Fibroblast of lung (primary cell): ENCODE data around the gene FAS.

Experiments
- EZH2 ChIP-seq: IDR thresholded peaks from 2 replicates; pipeline ENCODE4 v1.5.1; 2012; ENCODE audit warnings: low read length, control low read depth, mild to moderate bottlenecking; ENCODE audit errors: missing control alignments
- TF ChIP-seq, protein P1 (sequence below), 2 donors: IDR thresholded peaks in 1 of 2; conservative IDR thresholded peaks in 1 of 2; 1 replicate in 1 of 2; 2 replicates in 1 of 2; pipeline ENCODE4 v1.5.1; 2011 to 2012; ENCODE audit warnings: low read length in 2 of 2, control low read depth in 1 of 2, inconsistent platforms in 1 of 2, low read depth in 1 of 2, mild to moderate bottlenecking in 1 of 2

DNA sequence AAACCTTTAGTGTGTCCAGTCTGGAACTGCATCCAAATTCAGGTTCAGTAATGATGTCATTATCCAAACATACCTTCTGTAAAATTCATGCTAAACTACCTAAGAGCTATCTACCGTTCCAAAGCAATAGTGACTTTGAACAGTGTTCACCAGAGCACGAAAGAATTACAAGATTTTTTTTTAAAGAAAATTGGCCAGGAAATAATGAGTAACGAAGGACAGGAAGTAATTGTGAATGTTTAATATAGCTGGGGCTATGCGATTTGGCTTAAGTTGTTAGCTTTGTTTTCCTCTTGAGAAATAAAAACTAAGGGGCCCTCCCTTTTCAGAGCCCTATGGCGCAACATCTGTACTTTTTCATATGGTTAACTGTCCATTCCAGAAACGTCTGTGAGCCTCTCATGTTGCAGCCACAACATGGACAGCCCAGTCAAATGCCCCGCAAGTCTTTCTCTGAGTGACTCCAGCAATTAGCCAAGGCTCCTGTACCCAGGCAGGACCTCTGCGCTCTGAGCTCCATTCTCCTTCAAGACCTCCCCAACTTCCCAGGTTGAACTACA is 694 bp upstream of the FAS start:
- TF ChIP-seq, protein P1, sequence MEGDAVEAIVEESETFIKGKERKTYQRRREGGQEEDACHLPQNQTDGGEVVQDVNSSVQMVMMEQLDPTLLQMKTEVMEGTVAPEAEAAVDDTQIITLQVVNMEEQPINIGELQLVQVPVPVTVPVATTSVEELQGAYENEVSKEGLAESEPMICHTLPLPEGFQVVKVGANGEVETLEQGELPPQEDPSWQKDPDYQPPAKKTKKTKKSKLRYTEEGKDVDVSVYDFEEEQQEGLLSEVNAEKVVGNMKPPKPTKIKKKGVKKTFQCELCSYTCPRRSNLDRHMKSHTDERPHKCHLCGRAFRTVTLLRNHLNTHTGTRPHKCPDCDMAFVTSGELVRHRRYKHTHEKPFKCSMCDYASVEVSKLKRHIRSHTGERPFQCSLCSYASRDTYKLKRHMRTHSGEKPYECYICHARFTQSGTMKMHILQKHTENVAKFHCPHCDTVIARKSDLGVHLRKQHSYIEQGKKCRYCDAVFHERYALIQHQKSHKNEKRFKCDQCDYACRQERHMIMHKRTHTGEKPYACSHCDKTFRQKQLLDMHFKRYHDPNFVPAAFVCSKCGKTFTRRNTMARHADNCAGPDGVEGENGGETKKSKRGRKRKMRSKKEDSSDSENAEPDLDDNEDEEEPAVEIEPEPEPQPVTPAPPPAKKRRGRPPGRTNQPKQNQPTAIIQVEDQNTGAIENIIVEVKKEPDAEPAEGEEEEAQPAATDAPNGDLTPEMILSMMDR (conservative IDR thresholded peaks at IDR 0.05 in 1 of 2, IDR thresholded peaks at IDR 0.05 in 1 of 2; ENCODE audit: low read depth in 1 of 2, low read length in 2 of 2) = no peak
- no peak for TF ChIP-seq EZH2
